HG03196 (cell line): Measurements from ENCODE around the gene ADCY2.

Experiments used
- ATAC-seq: cut with Tn5 transposase; IDR thresholded peaks from one replicate; pipeline ENCODE4 v1.9.1; 2021; ENCODE audit not compliant: unreplicated experiment

ADCY2 gene

GRCh38 chr5:7437836-7438235 is 41.9 kb downstream of the ADCY2 start:
- no peak for ATAC-seq

GRCh38 chr5:7445068-7445467 is 49.1 kb downstream of the ADCY2 start:
- no peak for ATAC-seq

GRCh38 chr5:7445831-7446230 is 49.9 kb downstream of the ADCY2 start:
- ATAC-seq: no peak

- no peak for ATAC-seq
Measured at GRCh38 chr5:7446913-7447312, 51.0 kb downstream of the ADCY2 start.

- no peak for ATAC-seq
Measured at GRCh38 chr5:7453947-7454346, 58.0 kb downstream of the ADCY2 start.

- no peak for ATAC-seq
Measured at GRCh38 chr5:7456206-7456605, 60.3 kb downstream of the ADCY2 start.

GRCh38 chr5:7461371-7461770 is 65.4 kb downstream of the ADCY2 start:
- ATAC-seq: no peak

GRCh38 chr5:7462758-7463157 is 66.8 kb downstream of the ADCY2 start:
- no peak for ATAC-seq

GRCh38 chr5:7464182-7464581 is 68.2 kb downstream of the ADCY2 start:
- ATAC-seq: no peak

- ATAC-seq: no peak
Measured at GRCh38 chr5:7467179-7467578, 71.2 kb downstream of the ADCY2 start.

GRCh38 chr5:7468742-7469141 is 72.8 kb downstream of the ADCY2 start:
- ATAC-seq: no peak

- no peak for ATAC-seq
Measured at GRCh38 chr5:7471710-7472109, 75.8 kb downstream of the ADCY2 start.

GRCh38 chr5:7473115-7473514 is 77.2 kb downstream of the ADCY2 start:
- no peak for ATAC-seq

GRCh38 chr5:7473668-7474215 is 77.8 kb downstream of the ADCY2 start:
- ATAC-seq: no peak

- no peak for ATAC-seq
Measured at GRCh38 chr5:7474821-7475403, 79.0 kb downstream of the ADCY2 start.

- ATAC-seq: no peak
Measured at GRCh38 chr5:7478459-7478858, 82.5 kb downstream of the ADCY2 start.

GRCh38 chr5:7488734-7489133 is 92.8 kb downstream of the ADCY2 start:
- no peak for ATAC-seq

GRCh38 chr5:7492371-7492770 is 96.4 kb downstream of the ADCY2 start:
- no peak for ATAC-seq

- ATAC-seq: no peak
Measured at GRCh38 chr5:7493081-7493480, 97.1 kb downstream of the ADCY2 start.

- no peak for ATAC-seq
Measured at GRCh38 chr5:7493622-7494021, 97.7 kb downstream of the ADCY2 start.

- ATAC-seq: no peak
Measured at GRCh38 chr5:7494481-7495130, 98.7 kb downstream of the ADCY2 start.

GRCh38 chr5:7495131-7495517 is 99.2 kb downstream of the ADCY2 start:
- ATAC-seq: no peak

GRCh38 chr5:7500256-7500655 is 104.3 kb downstream of the ADCY2 start:
- ATAC-seq: no peak
